ENCODE results near the gene OGFR.
"Not testable (repeated sequence)": the region's sequence is repeated elsewhere in the genome, so short reads cannot be mapped to it uniquely, and the experiment has no call there.

Gene OGFR

DNA sequence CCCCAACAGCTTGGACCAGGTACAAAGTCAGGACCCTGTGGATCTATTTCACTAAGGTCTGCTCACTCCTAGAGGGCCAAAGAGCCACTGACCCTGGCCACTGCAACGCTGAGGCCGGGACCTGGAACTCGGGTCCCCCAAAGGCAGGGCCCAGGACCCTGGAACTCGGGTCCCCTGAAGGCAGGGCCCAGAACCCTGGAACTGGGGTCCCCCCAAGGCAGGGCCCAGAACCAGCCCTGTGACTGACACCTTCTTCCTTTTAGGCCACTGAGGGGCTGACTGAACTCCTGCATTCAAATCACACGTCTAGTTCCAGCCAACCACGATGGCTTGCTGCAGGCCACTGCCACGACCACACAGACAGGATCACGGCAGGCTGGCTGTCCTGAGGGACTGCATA lies 47.6 kb downstream of the OGFR start:
- Histone ChIP-seq H3K27me3 (replicated peaks; ENCODE audit: control insufficient read depth, insufficient read depth, low read length) (no peaks in the 10 kb centered on the region), H3K4me3 (replicated peaks; ENCODE audit: low read depth, low read length) (no peak overlapping the region), H3K36me3 (ENCODE audit: control insufficient read depth, insufficient read depth, low read length) (peaks cover 3% of the 10 kb centered on the region)
- TF ChIP-seq, protein P1, sequence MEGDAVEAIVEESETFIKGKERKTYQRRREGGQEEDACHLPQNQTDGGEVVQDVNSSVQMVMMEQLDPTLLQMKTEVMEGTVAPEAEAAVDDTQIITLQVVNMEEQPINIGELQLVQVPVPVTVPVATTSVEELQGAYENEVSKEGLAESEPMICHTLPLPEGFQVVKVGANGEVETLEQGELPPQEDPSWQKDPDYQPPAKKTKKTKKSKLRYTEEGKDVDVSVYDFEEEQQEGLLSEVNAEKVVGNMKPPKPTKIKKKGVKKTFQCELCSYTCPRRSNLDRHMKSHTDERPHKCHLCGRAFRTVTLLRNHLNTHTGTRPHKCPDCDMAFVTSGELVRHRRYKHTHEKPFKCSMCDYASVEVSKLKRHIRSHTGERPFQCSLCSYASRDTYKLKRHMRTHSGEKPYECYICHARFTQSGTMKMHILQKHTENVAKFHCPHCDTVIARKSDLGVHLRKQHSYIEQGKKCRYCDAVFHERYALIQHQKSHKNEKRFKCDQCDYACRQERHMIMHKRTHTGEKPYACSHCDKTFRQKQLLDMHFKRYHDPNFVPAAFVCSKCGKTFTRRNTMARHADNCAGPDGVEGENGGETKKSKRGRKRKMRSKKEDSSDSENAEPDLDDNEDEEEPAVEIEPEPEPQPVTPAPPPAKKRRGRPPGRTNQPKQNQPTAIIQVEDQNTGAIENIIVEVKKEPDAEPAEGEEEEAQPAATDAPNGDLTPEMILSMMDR (IDR thresholded peaks at IDR 0.05; ENCODE audit: insufficient read depth, low read length, poor library complexity, severe bottlenecking): no peak
- no peak for DNase-seq (ENCODE audit: extremely low read depth, insufficient read length)

DNA sequence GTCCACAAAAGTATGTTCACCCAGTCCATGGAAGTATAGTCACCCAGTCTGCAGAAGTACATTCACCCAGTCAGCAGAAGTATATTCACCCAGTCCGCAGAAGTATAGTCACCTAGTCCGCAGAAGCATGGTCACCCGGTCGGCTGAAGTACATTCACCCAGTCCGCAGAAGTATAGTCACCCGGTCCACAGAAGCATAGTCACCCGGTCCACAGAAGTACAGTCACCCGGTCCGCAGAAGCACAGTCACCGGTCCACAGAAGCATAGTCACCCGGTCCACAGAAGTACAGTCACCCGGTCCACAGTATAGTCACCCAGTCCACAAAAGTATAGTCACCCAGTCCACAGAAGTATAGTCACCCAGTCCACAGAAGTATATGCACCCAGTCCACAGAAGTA lies 48.2 kb downstream of the OGFR start:
- DNase-seq (ENCODE audit: extremely low read depth, insufficient read length): no peak
- Histone ChIP-seq H3K4me3 (replicated peaks; ENCODE audit: low read depth, low read length) (no peak overlapping the region), H3K36me3 (ENCODE audit: control insufficient read depth, insufficient read depth, low read length) (peaks cover 3% of the 10 kb centered on the region), H3K27me3 (replicated peaks; ENCODE audit: control insufficient read depth, insufficient read depth, low read length) (no peaks in the 10 kb centered on the region)
- TF ChIP-seq, protein P1 (IDR thresholded peaks at IDR 0.05; ENCODE audit: insufficient read depth, low read length, poor library complexity, severe bottlenecking): no peak

GRCh38 chr20:62853304-62853703 lies 48.7 kb downstream of the OGFR start:
- not testable (repeated sequence) for H3K4me3 ChIP-seq (replicated peaks; ENCODE audit: low read depth, low read length); H3K27me3 ChIP-seq (replicated peaks; ENCODE audit: control insufficient read depth, insufficient read depth, low read length); DNase-seq (ENCODE audit: extremely low read depth, insufficient read length); H3K36me3 ChIP-seq (ENCODE audit: control insufficient read depth, insufficient read depth, low read length)

DNA sequence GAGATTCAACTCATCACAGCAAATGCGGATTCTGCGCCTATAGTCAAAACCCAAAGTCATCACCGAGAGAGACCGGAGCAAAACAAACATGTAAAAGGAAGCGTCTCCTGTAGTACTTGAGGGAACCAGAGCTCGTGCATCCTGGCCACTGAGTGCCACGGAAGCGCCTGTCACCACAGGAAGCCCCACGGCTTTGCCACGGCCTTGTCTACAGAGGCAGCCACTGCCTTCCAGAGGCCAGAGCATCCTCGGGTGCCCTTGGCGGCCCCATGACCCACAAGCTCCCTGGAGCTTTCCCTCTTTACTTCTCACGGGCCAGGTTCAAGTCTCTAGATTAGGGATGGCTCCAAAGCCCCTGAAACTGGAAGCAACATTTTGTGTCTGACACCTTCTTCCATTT lies 49.5 kb downstream of the OGFR start:
- no peaks in the 10 kb centered on the region for H3K27me3 ChIP-seq (replicated peaks; ENCODE audit: control insufficient read depth, insufficient read depth, low read length)
- H3K4me3 ChIP-seq (replicated peaks; ENCODE audit: low read depth, low read length): no peak overlapping the region
- DNase-seq (ENCODE audit: extremely low read depth, insufficient read length): no peak
- TF ChIP-seq, protein P1 (IDR thresholded peaks at IDR 0.05; ENCODE audit: insufficient read depth, low read length, poor library complexity, severe bottlenecking): no peak
- H3K36me3 ChIP-seq (ENCODE audit: control insufficient read depth, insufficient read depth, low read length): peaks cover 3% of the 10 kb centered on the region

DNA sequence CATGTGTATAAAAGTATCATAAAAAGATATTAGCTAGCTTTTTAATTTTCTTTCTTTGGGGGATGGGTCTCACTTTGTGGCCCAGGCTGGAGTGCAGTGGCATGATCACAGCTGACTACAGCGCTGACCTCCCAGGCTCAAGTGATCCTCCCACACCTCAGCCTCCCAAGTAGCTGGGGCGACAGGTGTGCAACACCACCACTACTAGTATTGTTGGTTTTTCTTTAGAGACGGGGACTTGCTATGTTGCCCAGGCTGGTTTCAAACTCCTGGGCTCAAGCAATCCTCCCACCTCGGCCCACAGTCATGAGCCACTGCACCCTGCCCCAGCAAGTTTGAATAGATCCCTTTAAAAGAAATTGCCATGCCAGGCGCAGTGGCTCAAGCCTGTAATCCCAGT lies 50.5 kb downstream of the OGFR start:
- Histone ChIP-seq H3K4me3 (replicated peaks; ENCODE audit: low read depth, low read length) (no peak overlapping the region), H3K27me3 (replicated peaks; ENCODE audit: control insufficient read depth, insufficient read depth, low read length) (no peaks in the 10 kb centered on the region), H3K36me3 (ENCODE audit: control insufficient read depth, insufficient read depth, low read length) (peaks cover 3% of the 10 kb centered on the region)
- DNase-seq (ENCODE audit: extremely low read depth, insufficient read length): no peak
- TF ChIP-seq, protein P1 (IDR thresholded peaks at IDR 0.05; ENCODE audit: insufficient read depth, low read length, poor library complexity, severe bottlenecking): no peak

DNA sequence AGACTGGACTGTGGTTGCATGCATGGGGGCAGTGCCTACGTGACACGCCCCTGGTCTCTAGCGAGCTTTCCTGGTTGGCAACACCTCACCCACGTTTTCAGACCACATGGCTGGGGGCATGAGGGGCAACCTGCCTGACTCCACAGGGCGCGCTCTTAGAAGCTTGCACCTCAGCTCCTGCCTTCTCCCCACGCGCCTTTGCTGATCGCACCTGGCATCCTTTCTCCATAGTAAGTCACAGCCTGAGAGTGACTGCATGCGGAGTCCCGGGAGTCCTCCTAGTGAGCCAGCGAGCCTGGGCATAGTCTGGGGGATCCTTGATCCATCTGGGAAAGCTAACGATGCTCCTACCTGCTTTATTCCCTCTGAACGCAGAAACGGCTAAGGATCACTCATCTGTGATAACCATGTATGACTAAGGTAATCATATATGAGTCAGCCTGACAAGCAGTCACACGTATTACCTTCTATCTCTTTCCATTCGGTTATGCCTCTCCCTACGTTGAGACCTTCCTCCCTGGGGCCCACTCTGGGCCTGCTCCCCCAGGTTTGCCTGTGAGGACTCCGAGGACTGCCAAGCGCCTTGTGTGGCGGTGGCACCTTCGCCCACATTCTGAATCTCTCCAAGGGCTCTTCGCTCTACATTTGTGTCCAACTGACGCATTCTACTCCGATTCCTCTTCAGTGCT lies 52.4 kb downstream of the OGFR start:
- no peaks in the 10 kb centered on the region for H3K27me3 ChIP-seq (replicated peaks; ENCODE audit: control insufficient read depth, insufficient read depth, low read length)
- TF ChIP-seq, protein P1 (IDR thresholded peaks at IDR 0.05; ENCODE audit: insufficient read depth, low read length, poor library complexity, severe bottlenecking): no peak
- DNase-seq (ENCODE audit: extremely low read depth, insufficient read length): no peak
- H3K4me3 ChIP-seq (replicated peaks; ENCODE audit: low read depth, low read length): no peak overlapping the region
- H3K36me3 ChIP-seq (ENCODE audit: control insufficient read depth, insufficient read depth, low read length): peaks cover 3% of the 10 kb centered on the region
